Activated naive CD4-positive, alpha-beta T cell treated with anti-CD3 and anti-CD28 coated beads, Interleukin-2, amount 50 U/mL, for 24 hours (primary cell): Measurements from ENCODE around the gene LBX2.

ENCODE experiments used
- H3K27ac Mint-ChIP-seq: one replicate; pipeline ENCODE4 v1.8.0; 2021; ENCODE audit warnings: mild to moderate bottlenecking, mixed read lengths
- H3K27me3 Mint-ChIP-seq: one replicate; pipeline ENCODE4 v1.8.0; 2021; ENCODE audit warnings: mixed read lengths
- H3K36me3 Mint-ChIP-seq: one replicate; pipeline ENCODE4 v1.8.0; 2021; ENCODE audit warnings: mixed read lengths
- H3K4me1 Mint-ChIP-seq: one replicate; pipeline ENCODE4 v1.8.0; 2021; ENCODE audit warnings: mixed read lengths
- H3K4me3 Mint-ChIP-seq: one replicate; pipeline ENCODE4 v1.8.0; 2021; ENCODE audit warnings: mild to moderate bottlenecking, mixed read lengths
- H3K9me3 Mint-ChIP-seq: one replicate; pipeline ENCODE4 v1.8.0; 2021; ENCODE audit warnings: mixed read lengths

LBX2 gene

GRCh38 chr2:74499267-74499939 is at the start of gene LBX2:
Gene LBX2 (minus strand): TSS chr2:74499603. CDS start chr2:74499537, 66 bp downstream.
- no peaks in the 10 kb centered on the region for H3K9me3 Mint-ChIP-seq
- H3K27ac Mint-ChIP-seq, result peak within 1 kb of the TSS; percentile 8
- H3K27me3 Mint-ChIP-seq, result peaks cover 37% of the 10 kb centered on the region
- peak within 1 kb of the TSS; percentile 82 for H3K4me3 Mint-ChIP-seq
- H3K4me1 Mint-ChIP-seq, result peaks cover 44% of the 10 kb centered on the region
- peaks cover 3% of the 10 kb centered on the region for H3K36me3 Mint-ChIP-seq

- H3K4me3 Mint-ChIP-seq, result peak overlapping the region; percentile 83
- H3K36me3 Mint-ChIP-seq, result no peaks in the 10 kb centered on the region
- no peaks in the 10 kb centered on the region for H3K9me3 Mint-ChIP-seq
- peaks cover 7% of the 10 kb centered on the region for H3K4me1 Mint-ChIP-seq
- H3K27me3 Mint-ChIP-seq, result peaks cover 33% of the 10 kb centered on the region
- no peak overlapping the region for H3K27ac Mint-ChIP-seq
Observed at GRCh38 chr2:74548285-74548899, 49.0 kb upstream of the LBX2 start.

- H3K36me3 Mint-ChIP-seq, result no peaks in the 10 kb centered on the region
- H3K27me3 Mint-ChIP-seq, result peaks cover 31% of the 10 kb centered on the region
Observed at GRCh38 chr2:74546004-74546403, 46.6 kb upstream of the LBX2 start.

DNA sequence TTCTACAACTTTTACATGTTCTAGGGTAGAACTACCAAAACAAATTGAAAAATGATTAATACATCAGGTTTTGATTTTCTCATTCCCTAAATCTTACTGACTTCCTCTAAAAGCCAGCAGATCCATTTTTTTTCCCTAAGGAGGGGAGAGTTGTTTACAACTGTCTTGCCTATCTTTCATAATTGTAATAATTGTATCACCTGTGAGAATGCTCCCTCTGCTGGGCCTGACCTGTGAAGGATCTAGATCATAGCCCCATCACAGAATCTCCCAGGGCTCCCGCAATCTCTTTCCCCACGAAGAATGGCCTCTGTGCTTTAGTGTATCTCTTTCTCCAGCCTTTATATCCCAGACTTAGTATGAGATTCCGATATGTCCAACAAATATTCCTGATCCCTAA is 45.2 kb upstream of the LBX2 start:
- Mint-ChIP-seq H3K4me1 (peaks cover 7% of the 10 kb centered on the region), H3K27ac (no peak overlapping the region), H3K36me3 (no peaks in the 10 kb centered on the region), H3K9me3 (no peaks in the 10 kb centered on the region), H3K27me3 (peaks cover 22% of the 10 kb centered on the region), H3K4me3 (no peak overlapping the region)

More at GRCh38 chr2:74546004-74546403, 46.6 kb upstream of the LBX2 start:
- Mint-ChIP-seq H3K4me1 (peaks cover 7% of the 10 kb centered on the region), H3K4me3 (no peak overlapping the region), H3K9me3 (no peaks in the 10 kb centered on the region), H3K27ac (no peak overlapping the region)

GRCh38 chr2:74542978-74543377 is 43.6 kb upstream of the LBX2 start:
- H3K27me3 Mint-ChIP-seq, result peaks cover 18% of the 10 kb centered on the region
- no peaks in the 10 kb centered on the region for H3K36me3 Mint-ChIP-seq
- H3K4me1 Mint-ChIP-seq, result peaks cover under 1% of the 10 kb centered on the region
- no peak overlapping the region for H3K27ac Mint-ChIP-seq
- H3K9me3 Mint-ChIP-seq, result no peaks in the 10 kb centered on the region
- H3K4me3 Mint-ChIP-seq, result no peak overlapping the region

GRCh38 chr2:74540291-74540690 is 40.9 kb upstream of the LBX2 start:
- no peak overlapping the region for H3K4me3 Mint-ChIP-seq
- H3K27ac Mint-ChIP-seq, result no peak overlapping the region
- H3K27me3 Mint-ChIP-seq, result peaks cover 10% of the 10 kb centered on the region
- H3K9me3 Mint-ChIP-seq, result no peaks in the 10 kb centered on the region
- H3K36me3 Mint-ChIP-seq, result no peaks in the 10 kb centered on the region
- H3K4me1 Mint-ChIP-seq, result no peaks in the 10 kb centered on the region

DNA sequence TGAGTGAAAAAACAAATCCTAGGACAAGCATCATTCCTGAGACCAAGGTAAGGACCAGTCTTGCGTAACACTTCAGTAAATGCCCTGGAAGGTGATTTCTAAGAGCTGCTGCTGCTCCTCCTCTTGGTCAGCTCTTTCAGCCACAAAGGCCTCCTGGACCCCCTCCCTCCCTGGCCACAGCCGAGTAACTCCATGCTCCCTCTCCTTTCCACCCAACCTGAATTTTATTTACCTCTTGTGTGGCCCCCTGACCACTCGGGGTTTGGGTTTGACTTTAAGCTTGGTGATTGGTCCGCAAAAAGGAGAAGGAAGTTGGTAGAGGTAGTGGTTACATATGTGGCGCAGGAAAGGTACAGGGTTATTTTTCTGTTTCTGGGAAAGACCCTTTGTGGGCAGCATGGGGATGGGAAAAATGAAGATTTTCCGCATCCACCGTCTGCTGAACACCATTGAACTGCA is 39.5 kb upstream of the LBX2 start:
- Mint-ChIP-seq H3K9me3 (no peaks in the 10 kb centered on the region), H3K27ac (no peak overlapping the region), H3K27me3 (peaks cover 10% of the 10 kb centered on the region), H3K36me3 (no peaks in the 10 kb centered on the region), H3K4me3 (no peak overlapping the region), H3K4me1 (no peaks in the 10 kb centered on the region)

DNA sequence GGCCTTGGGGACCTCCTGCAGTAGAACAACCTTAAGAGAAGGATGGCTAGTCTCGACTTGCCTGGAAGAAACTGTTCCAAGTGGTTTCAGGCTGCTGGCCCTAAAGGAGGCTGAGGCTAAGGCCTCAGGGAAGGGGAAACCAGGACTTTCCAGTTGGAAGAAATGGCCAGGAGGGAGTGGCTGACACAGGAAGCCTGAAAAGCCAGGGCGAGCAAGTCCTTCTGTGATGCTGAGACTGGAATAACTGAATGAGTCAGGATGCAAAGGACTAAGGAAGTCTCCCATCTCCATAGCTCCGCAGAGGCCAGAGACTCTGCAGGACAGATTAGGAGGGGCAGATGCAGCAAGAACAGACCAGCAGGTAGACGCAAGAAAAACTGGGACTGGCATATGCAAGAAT is 37.7 kb upstream of the LBX2 start:
- no peak overlapping the region for H3K27ac Mint-ChIP-seq
- peaks cover 4% of the 10 kb centered on the region for H3K4me1 Mint-ChIP-seq
- H3K4me3 Mint-ChIP-seq, result no peak overlapping the region
- no peaks in the 10 kb centered on the region for H3K9me3 Mint-ChIP-seq
- H3K27me3 Mint-ChIP-seq, result peaks cover 5% of the 10 kb centered on the region
- peaks cover 6% of the 10 kb centered on the region for H3K36me3 Mint-ChIP-seq

GRCh38 chr2:74536166-74536950 is 37.0 kb upstream of the LBX2 start:
- peaks cover 10% of the 10 kb centered on the region for H3K4me1 Mint-ChIP-seq
- H3K4me3 Mint-ChIP-seq, result no peak overlapping the region
- no peaks in the 10 kb centered on the region for H3K9me3 Mint-ChIP-seq

GRCh38 chr2:74535440-74535965 is 36.1 kb upstream of the LBX2 start:
- Mint-ChIP-seq H3K36me3 (peaks cover 12% of the 10 kb centered on the region), H3K27ac (no peak overlapping the region), H3K4me1 (peaks cover 18% of the 10 kb centered on the region), H3K4me3 (no peak overlapping the region), H3K9me3 (no peaks in the 10 kb centered on the region), H3K27me3 (peaks cover 5% of the 10 kb centered on the region)

More at GRCh38 chr2:74536166-74536950, 37.0 kb upstream of the LBX2 start:
- Mint-ChIP-seq H3K27me3 (peaks cover 5% of the 10 kb centered on the region), H3K27ac (no peak overlapping the region), H3K36me3 (peaks cover 8% of the 10 kb centered on the region)

GRCh38 chr2:74534411-74534810 is 35.0 kb upstream of the LBX2 start:
- Mint-ChIP-seq H3K27ac (no peak overlapping the region), H3K27me3 (peaks cover 4% of the 10 kb centered on the region), H3K4me3 (no peak overlapping the region), H3K9me3 (no peaks in the 10 kb centered on the region), H3K36me3 (peaks cover 12% of the 10 kb centered on the region), H3K4me1 (peaks cover 18% of the 10 kb centered on the region)

DNA sequence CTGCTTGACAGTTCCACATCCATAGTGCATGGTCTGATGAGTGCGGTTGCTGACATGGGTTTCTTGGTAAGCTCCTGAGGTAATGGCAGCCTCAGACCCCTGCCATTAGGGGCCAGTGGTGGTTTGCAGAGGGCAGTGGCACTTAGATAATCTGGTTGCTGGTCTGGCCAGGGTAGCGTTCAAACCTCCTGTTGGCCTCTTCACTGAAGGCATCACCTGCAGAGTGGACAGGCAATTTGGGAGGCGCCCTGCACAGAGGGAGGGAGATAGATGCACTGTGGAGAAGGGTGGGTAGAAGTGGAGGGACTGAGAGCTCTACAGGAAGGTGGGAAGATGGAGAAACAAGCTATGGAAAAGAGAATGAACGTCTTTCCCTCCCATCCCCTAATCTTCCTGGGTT is 34.1 kb upstream of the LBX2 start:
- H3K4me1 Mint-ChIP-seq, result peaks cover 18% of the 10 kb centered on the region
- H3K4me3 Mint-ChIP-seq, result no peak overlapping the region
- no peaks in the 10 kb centered on the region for H3K27me3 Mint-ChIP-seq
- H3K36me3 Mint-ChIP-seq, result peaks cover 12% of the 10 kb centered on the region
- H3K9me3 Mint-ChIP-seq, result no peaks in the 10 kb centered on the region
- H3K27ac Mint-ChIP-seq, result no peak overlapping the region

- no peaks in the 10 kb centered on the region for H3K9me3 Mint-ChIP-seq
- H3K36me3 Mint-ChIP-seq, result peaks cover 22% of the 10 kb centered on the region
- peaks cover 29% of the 10 kb centered on the region for H3K4me1 Mint-ChIP-seq
- no peaks in the 10 kb centered on the region for H3K27me3 Mint-ChIP-seq
- H3K4me3 Mint-ChIP-seq, result peak overlapping the region; percentile 78
- peak overlapping the region; percentile 74 for H3K27ac Mint-ChIP-seq
Observed at GRCh38 chr2:74532222-74532621, 32.8 kb upstream of the LBX2 start.

DNA sequence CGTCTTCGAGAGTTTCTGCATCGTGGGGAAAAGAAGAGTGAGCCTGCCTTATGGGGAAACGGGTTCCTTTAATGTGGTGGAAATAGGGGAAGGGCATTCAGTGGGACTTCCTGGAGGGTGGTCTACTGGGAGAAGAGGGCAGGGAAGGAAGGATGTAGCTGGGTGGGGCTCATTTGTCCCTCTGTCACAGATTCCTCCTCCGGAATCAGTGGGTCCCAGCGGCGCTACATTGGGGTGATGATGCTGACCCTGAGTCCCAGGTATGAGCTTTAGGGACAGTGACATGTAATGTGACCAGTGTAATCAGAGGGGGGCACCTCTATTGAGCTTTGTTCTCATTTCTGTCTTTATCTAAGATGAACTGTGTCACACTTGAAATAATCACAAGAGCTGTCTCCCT is 32.3 kb upstream of the LBX2 start:
- peaks cover 30% of the 10 kb centered on the region for H3K4me1 Mint-ChIP-seq
- H3K9me3 Mint-ChIP-seq, result no peaks in the 10 kb centered on the region
- no peak overlapping the region for H3K27ac Mint-ChIP-seq
- H3K27me3 Mint-ChIP-seq, result no peaks in the 10 kb centered on the region
- peaks cover 27% of the 10 kb centered on the region for H3K36me3 Mint-ChIP-seq
- peak overlapping the region; percentile 78 for H3K4me3 Mint-ChIP-seq

GRCh38 chr2:74530239-74531187 is 31.1 kb upstream of the LBX2 start:
- Mint-ChIP-seq H3K4me1 (peaks cover 36% of the 10 kb centered on the region), H3K9me3 (no peaks in the 10 kb centered on the region), H3K27me3 (no peaks in the 10 kb centered on the region), H3K27ac (peak overlapping the region; percentile 57), H3K36me3 (peaks cover 36% of the 10 kb centered on the region), H3K4me3 (peak overlapping the region; percentile 90)
